ENCODE data around the gene SLC12A9. TPM values are rescaled to one million over a fixed set of nuclear protein-coding genes. Genes with fewer than 3 reads are reported as not detected.
A peak's percentile ranks its signal among the peaks of the same experiment; 100 is the strongest.

The SLC12A9 gene
- total RNA-seq, 1 donor from 2014 or later, result 26.6 TPM

- Mint-ChIP-seq H3K27me3 (ENCODE audit: low read depth) (no peaks in the 10 kb centered on the region), H3K4me1 (ENCODE audit: low read depth) (peaks cover 34% of the 10 kb centered on the region), H3K4me3 (ENCODE audit: unreplicated experiment) (no peak overlapping the region), H3K36me3 (ENCODE audit: low read depth) (peaks cover 49% of the 10 kb centered on the region), H3K9me3 (ENCODE audit: low read depth) (no peaks in the 10 kb centered on the region), H3K27ac (ENCODE audit: unreplicated experiment) (no peak overlapping the region)
- TF ChIP-seq, protein P1, sequence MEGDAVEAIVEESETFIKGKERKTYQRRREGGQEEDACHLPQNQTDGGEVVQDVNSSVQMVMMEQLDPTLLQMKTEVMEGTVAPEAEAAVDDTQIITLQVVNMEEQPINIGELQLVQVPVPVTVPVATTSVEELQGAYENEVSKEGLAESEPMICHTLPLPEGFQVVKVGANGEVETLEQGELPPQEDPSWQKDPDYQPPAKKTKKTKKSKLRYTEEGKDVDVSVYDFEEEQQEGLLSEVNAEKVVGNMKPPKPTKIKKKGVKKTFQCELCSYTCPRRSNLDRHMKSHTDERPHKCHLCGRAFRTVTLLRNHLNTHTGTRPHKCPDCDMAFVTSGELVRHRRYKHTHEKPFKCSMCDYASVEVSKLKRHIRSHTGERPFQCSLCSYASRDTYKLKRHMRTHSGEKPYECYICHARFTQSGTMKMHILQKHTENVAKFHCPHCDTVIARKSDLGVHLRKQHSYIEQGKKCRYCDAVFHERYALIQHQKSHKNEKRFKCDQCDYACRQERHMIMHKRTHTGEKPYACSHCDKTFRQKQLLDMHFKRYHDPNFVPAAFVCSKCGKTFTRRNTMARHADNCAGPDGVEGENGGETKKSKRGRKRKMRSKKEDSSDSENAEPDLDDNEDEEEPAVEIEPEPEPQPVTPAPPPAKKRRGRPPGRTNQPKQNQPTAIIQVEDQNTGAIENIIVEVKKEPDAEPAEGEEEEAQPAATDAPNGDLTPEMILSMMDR (IDR thresholded peaks at IDR 0.05), result no peak
- no peak for DNase-seq (ENCODE audit: low spot score)
These were observed 29.7 kb downstream of the SLC12A9 start for GRCh38 chr7:100882201-100882600.

GRCh38 chr7:100882785-100883526 lies 30.4 kb downstream of the SLC12A9 start:
- H3K27me3 Mint-ChIP-seq (ENCODE audit: low read depth), result no peaks in the 10 kb centered on the region
- peak overlapping the region; percentile 76 for H3K27ac Mint-ChIP-seq (ENCODE audit: unreplicated experiment)
- H3K4me1 Mint-ChIP-seq (ENCODE audit: low read depth), result peaks cover 37% of the 10 kb centered on the region
- no peak overlapping the region for H3K4me3 Mint-ChIP-seq (ENCODE audit: unreplicated experiment)
- TF ChIP-seq, protein P1 (IDR thresholded peaks at IDR 0.05), result no peak
- no peak for DNase-seq (ENCODE audit: low spot score)
- no peaks in the 10 kb centered on the region for H3K9me3 Mint-ChIP-seq (ENCODE audit: low read depth)
- H3K36me3 Mint-ChIP-seq (ENCODE audit: low read depth), result peaks cover 56% of the 10 kb centered on the region

GRCh38 chr7:100884736-100885439 lies 32.4 kb downstream of the SLC12A9 start:
- no peak overlapping the region for H3K4me3 Mint-ChIP-seq (ENCODE audit: unreplicated experiment)
- DNase-seq (ENCODE audit: low spot score), result no peak
- TF ChIP-seq, protein P1 (IDR thresholded peaks at IDR 0.05), result no peak
- H3K4me1 Mint-ChIP-seq (ENCODE audit: low read depth), result peaks cover 25% of the 10 kb centered on the region
- H3K27me3 Mint-ChIP-seq (ENCODE audit: low read depth), result no peaks in the 10 kb centered on the region
- peaks cover 60% of the 10 kb centered on the region for H3K36me3 Mint-ChIP-seq (ENCODE audit: low read depth)
- peak overlapping the region; percentile 27 for H3K27ac Mint-ChIP-seq (ENCODE audit: unreplicated experiment)
- no peaks in the 10 kb centered on the region for H3K9me3 Mint-ChIP-seq (ENCODE audit: low read depth)

GRCh38 chr7:100885440-100886141 lies 33.1 kb downstream of the SLC12A9 start:
- no peak overlapping the region for H3K4me3 Mint-ChIP-seq (ENCODE audit: unreplicated experiment)
- peaks cover 55% of the 10 kb centered on the region for H3K36me3 Mint-ChIP-seq (ENCODE audit: low read depth)
- DNase-seq (ENCODE audit: low spot score), result no peak
- TF ChIP-seq, protein P1 (IDR thresholded peaks at IDR 0.05), result no peak
- H3K4me1 Mint-ChIP-seq (ENCODE audit: low read depth), result peaks cover 26% of the 10 kb centered on the region
- no peaks in the 10 kb centered on the region for H3K27me3 Mint-ChIP-seq (ENCODE audit: low read depth)
- no peaks in the 10 kb centered on the region for H3K9me3 Mint-ChIP-seq (ENCODE audit: low read depth)
- peak overlapping the region; percentile 27 for H3K27ac Mint-ChIP-seq (ENCODE audit: unreplicated experiment)
